GM12874 (cell line): ENCODE data around the gene MYO3B.

ENCODE experiments used
- CTCF ChIP-seq: IDR thresholded peaks from 2 replicates; pipeline ENCODE4 v1.5.1; 2011; ENCODE audit warnings: low read depth, mild to moderate bottlenecking, control low read depth, low read length, moderate library complexity; ENCODE audit not compliant: insufficient read depth

MYO3B gene

GRCh38 chr2:170255137-170255536, 77.2 kb downstream of the MYO3B start:
- no peak for TF ChIP-seq CTCF

GRCh38 chr2:170255971-170256370, 78.0 kb downstream of the MYO3B start:
- TF ChIP-seq CTCF, result no peak

- TF ChIP-seq CTCF, result no peak
Measured at GRCh38 chr2:170258382-170258781, 80.4 kb downstream of the MYO3B start.

- TF ChIP-seq CTCF, result no peak
Measured at GRCh38 chr2:170260188-170260587, 82.2 kb downstream of the MYO3B start.

- no peak for TF ChIP-seq CTCF
Measured at GRCh38 chr2:170261566-170261965, 83.6 kb downstream of the MYO3B start.

- no peak for TF ChIP-seq CTCF
Measured at GRCh38 chr2:170262343-170262742, 84.4 kb downstream of the MYO3B start.

GRCh38 chr2:170262806-170263205, 84.9 kb downstream of the MYO3B start:
- TF ChIP-seq CTCF, result no peak

- no peak for TF ChIP-seq CTCF
Measured at GRCh38 chr2:170264522-170264860, 86.5 kb downstream of the MYO3B start.
